HG03135 (cell line): ENCODE data around the gene CD207.

ENCODE experiments used
- ATAC-seq: cut with Tn5 transposase; IDR thresholded peaks from one replicate; pipeline ENCODE4 v1.9.1; 2021; ENCODE audit warnings: mild to moderate bottlenecking, moderate library complexity; ENCODE audit not compliant: unreplicated experiment

Gene CD207

DNA sequence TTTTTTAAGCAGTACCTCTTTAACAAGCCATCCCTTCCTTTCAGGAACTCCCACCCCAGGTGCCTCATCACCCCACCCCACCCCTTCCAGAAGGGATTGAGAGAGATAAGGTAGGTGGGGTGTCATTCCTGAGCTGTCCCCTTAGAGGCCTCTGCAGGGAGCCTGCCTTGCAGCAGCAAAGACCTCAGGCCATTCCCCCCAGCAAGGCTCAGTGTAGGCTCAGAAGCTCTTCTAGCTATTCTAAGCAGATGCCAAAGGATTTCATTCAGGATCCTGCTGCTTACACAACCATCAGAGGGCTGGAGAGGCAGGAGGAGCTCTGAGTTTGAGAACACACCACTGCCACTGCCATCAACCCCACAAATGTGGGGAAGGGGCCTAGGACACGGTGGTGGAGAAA, 39.4 kb downstream of the CD207 start:
- no peak for ATAC-seq

DNA sequence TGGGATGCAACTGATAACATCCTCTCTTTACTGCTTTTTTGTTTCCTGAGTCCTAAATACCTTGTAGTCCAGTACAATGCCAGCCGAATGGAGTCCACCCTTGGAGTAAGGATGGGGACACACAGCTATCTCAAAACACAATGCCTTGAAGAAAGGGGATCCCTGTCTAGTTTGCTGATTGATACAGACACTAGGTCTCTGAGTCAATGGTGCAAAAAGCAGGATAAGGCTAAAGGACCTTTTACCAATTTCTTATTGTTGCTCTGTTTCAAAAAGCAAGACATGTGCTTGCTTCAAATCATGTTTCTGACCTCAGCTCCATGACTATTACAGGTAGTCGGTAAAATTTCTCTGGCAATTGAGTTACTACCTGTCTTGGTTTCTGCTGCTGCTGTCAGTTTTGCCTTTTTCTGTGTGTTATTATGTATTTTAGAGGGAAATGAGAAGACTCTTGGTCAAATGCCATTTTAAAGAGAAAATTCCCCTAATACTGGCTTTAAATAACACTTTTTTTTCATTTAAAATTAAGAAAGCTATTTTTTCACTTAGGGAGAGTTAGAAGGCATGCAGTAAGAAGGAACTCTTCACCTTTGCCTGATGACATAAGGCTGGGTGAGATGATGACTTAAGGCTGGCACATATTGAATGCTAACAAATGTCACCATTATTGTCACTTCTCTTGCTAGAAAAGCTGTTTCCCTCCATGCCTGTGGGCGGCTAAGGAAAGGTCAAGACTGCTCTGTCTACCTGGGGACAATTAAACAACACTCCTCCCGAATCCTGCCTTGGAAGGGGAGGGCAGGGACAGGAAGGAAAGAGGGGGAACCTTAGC, 40.2 kb downstream of the CD207 start:
- ATAC-seq, result no peak

DNA sequence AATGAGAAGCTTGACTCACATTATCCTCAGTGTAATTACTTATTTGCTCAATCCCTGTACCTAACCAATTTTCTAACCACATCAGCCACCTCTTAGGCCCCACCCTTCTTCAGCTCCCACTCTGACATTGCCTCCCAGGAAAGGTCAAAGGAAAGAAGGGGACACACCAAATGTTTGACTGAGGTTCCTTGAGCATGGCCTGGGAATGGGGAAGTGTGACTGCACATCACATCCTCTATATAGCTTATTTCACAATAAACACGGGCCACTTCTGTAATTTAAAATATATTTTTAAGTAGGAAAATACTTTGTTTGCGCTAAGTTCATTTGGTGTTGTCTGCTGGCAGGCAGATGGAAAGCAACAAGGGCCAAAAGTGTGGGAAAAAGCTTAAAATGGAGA, 42.2 kb downstream of the CD207 start:
- no peak for ATAC-seq

DNA sequence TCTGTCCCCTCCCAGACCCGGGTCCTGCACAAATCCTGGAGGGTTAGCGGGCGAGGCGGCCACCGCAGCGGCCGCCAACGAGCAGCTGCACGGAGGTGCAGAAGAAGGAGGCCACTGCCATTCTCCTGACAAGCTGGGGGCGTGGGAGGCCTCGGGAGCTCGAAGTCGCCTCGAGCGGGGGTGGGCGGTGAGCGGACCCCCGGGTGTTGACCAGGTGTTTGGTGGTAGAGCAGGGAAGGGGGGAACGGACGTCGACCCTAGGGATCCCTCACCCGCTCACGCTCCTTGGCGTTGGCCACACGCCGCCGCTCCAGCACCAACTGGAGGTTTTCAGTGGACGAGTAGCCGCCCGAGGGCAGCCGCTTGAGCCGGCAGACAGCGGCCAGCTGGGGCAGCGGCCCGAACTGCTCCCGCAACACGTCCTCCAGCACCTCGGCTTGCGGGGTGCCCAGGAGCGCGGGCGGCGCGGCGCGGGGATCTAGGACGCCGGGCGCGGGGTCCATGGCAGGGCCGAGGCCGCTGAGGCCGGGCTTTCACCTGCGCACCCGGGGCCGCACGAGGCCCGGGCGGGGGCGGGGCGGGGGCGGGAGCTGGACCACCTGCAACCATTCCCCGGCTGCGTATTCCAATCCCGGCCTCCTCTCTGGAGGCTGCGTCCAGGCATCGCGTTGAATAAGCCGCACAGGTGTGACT, 45.3 kb downstream of the CD207 start, which contains the start of gene FIGLA:
FIGLA (minus strand) TSS at position 508 of the 693 bp plus-strand sequence; CDS start at position 503, 5 bp downstream.
- no peak for ATAC-seq

DNA sequence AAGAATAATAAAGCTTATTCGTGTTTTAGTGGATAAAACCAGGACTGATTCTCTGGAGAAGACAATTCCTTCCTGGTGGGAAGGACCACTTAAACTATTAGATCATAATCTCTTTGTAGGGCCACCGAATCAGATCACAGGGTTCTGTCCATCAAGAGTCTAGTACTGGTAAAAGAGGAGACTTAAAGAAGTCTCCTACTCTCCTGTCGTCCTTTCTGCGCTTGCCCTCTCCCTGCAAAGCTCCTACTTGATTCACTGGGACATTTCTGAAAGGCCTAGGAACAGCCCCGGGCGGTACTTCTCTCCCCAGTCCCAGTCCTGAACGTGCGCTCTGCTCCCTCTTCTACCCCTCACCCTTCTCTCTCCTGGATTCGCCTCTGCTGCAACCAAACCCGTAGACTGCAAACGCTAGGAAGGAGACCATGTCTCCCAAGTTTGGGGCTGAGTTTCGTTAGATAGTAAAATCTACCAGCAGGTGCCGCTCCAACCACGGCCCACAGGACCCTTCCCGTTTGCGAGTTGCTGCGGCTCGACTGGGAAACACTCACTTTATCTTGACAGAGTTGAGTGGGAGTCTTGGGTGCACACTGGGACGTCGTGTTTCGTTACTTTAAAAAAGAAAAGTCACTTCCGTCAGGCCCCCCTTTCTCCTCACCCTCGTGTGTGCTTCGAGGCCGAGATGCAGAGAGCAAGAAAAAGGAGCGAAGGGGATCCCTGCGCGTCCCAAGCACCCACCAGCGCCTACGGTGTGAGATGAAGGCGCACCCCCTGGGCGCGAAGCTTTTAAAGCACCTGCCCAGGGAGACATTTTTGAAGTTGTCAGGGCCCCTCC, 46.1 kb downstream of the CD207 start:
- no peak for ATAC-seq

DNA sequence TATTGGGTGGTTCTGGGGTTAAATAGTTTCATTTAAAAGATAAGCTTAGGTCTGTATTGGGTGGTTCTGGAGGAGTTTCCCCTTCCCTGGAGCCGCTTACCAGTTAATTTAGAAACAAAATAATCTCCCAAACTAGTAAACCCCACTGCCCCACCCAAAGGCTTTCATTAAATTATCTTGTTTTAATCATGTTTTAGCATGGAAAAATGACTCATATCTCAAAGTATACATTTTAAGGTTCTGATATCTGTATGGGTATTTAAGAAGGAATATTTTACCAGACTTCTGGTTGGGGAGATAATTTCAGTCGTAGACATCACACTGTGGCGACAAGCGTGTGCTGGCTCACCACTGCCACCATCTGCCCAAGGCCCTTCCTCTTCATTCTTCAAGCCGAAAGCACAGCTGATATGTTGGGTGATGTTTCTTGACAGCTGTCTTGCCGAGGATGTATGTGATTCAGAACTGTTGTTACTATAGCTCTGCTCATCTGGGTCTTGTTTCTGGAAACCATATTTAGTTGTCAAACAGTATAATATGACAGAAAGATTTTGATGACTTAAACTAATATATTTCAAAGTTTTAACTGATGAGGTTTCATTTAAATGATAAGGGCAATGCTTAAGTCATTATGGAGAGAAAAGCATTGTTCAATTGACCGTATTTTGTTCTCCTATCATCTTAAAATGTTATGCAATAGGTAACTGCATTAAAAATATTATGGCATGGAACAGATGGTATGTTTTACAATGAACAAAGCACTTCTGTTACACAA, 50.3 kb downstream of the CD207 start:
- no peak for ATAC-seq

DNA sequence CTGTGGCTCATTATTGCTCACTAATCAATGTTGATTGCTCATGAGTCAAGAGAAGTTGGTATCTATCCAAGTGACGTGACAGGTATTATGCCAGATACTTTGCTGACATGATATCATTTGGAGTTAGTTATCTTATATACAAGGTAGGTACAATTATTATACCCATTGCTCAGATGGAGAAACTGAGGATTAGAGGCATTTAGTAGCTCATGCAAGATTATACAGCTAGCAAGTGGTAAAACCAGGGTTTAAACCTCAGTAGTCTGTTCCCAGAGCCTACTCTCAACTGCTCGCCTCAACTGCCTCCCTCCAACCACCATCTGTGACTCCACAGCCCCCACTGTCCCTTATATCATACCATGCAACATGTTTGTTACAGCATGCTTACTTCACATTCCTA, 51.3 kb downstream of the CD207 start:
- ATAC-seq, result no peak
